ENCODE results near the gene CMAS. TPM values are rescaled to one million over a fixed set of nuclear protein-coding genes. Genes with fewer than 3 reads are reported as not detected.

CMAS gene
- total and polyA plus RNA-seq, 2 of the 8 experiments (the other 6 are each of a cell fraction or from before 2014, with no cell fraction given) = 13.2 to 59.8 TPM

- H3K4me1 ChIP-seq (replicated peaks in 1 of 4; ENCODE audit: control insufficient read depth in 3 of 4, insufficient read depth in 4 of 4, low read length in 3 of 4) = no peaks in the 10 kb centered on the region
- no peak overlapping the region for H2AK5ac ChIP-seq (ENCODE audit: low read depth, low read length)
- H4K91ac ChIP-seq (replicated peaks; ENCODE audit: insufficient read length, low read length) = no peak overlapping the region
- no peaks in the 10 kb centered on the region; the same call in 1 of the 2 replicates for H3K23me2 ChIP-seq (ENCODE audit: low read depth, low read length)
- H2BK12ac ChIP-seq (ENCODE audit: low read depth, low read length) = no peak overlapping the region
- H2BK120ac ChIP-seq (replicated peaks; ENCODE audit: low read depth, low read length) = no peak overlapping the region
- no peak overlapping the region for H3K23ac ChIP-seq (ENCODE audit: insufficient read length)
- no peak overlapping the region for H3K9ac ChIP-seq (replicated peaks in 1 of 4; ENCODE audit: extremely low read depth in 1 of 4, low read depth in 3 of 4, low read length in 3 of 4)
- no peak overlapping the region for H3K4ac ChIP-seq (replicated peaks; ENCODE audit: insufficient read length, low read depth, low read length)
- H3K9me3 ChIP-seq (ENCODE audit: insufficient read depth in 2 of 2, low read depth in 1 of 2, low read length in 1 of 2) = no peaks in the 10 kb centered on the region
- ChIA-PET POLR2A (ENCODE audit: partially characterized antibody) (no interaction called here), CTCF (ENCODE audit: partially characterized antibody) (interaction anchor here (1.6 to 3.4 kb wide), 2 partner anchors 12 to 371 kb away, joined by 4 to 16 read pairs; no protein-coding TSS in a partner anchor)
- FAIRE-seq (no peak), DNase-seq (ENCODE audit: low read depth in 1 of 2, low spot score in 2 of 2) (no peak)
- no peak overlapping the region for H4K8ac ChIP-seq (ENCODE audit: extremely low read depth, insufficient read depth, low read length)
- H3K14ac ChIP-seq (ENCODE audit: insufficient read length) = no peak overlapping the region
- no peak overlapping the region for H2BK5ac ChIP-seq (ENCODE audit: low read depth, low read length)
- no peak overlapping the region for H2BK15ac ChIP-seq (ENCODE audit: low read length)
- no peak overlapping the region for H3K4me3 ChIP-seq (ENCODE audit: extremely low read depth in 1 of 4, insufficient read depth in 2 of 4, low read depth in 3 of 4, low read length in 4 of 4)
- H4K20me1 ChIP-seq (replicated peaks in 1 of 2; ENCODE audit: control insufficient read depth in 1 of 2, insufficient read depth in 2 of 2, low read length in 2 of 2) = no peaks in the 10 kb centered on the region
- H2BK20ac ChIP-seq (ENCODE audit: low read length) = no peak overlapping the region
- no peak overlapping the region for H3K27ac ChIP-seq (ENCODE audit: low read depth, low read length)
- no peaks in the 10 kb centered on the region for H3K36me3 ChIP-seq (ENCODE audit: control insufficient read depth in 2 of 4, insufficient read depth in 4 of 4, low read length in 3 of 4)
- no peaks in the 10 kb centered on the region for H3K27me3 ChIP-seq (replicated peaks in 1 of 4; ENCODE audit: control insufficient read depth in 3 of 4, extremely low read depth in 1 of 4, insufficient read depth in 3 of 4, low read length in 3 of 4)
- H3K56ac ChIP-seq (replicated peaks; ENCODE audit: insufficient read length, low read depth, low read length) = no peak overlapping the region
- H3K79me1 ChIP-seq (ENCODE audit: low read depth, low read length) = no peaks in the 10 kb centered on the region
- H4K5ac ChIP-seq (ENCODE audit: insufficient read length, low read depth, low read length) = no peak overlapping the region
- no peak overlapping the region for H3K4me2 ChIP-seq (ENCODE audit: insufficient read depth in 1 of 2, low read depth in 2 of 2, low read length in 2 of 2)
- WGBS, 2 experiments (ENCODE audit: extremely low coverage in 1 of 2, insufficient coverage in 1 of 2, insufficient read length in 1 of 2, insufficient replicate concordance in 2 of 2, low coverage in 1 of 2, low lambda C conversion rate in 2 of 2, missing lambda C conversion rate in 1 of 2) = 88% methylated on average over 2 of the region's 2 CpGs; no CpG with 5 or more reads in 1 of the 2 experiments
- H2AFZ ChIP-seq (ENCODE audit: low read length) = no peak overlapping the region
- H3K18ac ChIP-seq (ENCODE audit: extremely low read depth, low read length) = no peak overlapping the region
- no peaks in the 10 kb centered on the region for H3K79me2 ChIP-seq (ENCODE audit: control insufficient read depth in 1 of 2, insufficient read depth in 2 of 2, low read length in 2 of 2)
These were observed 42.9 kb downstream of the CMAS start for GRCh38 chr12:22088886-22089285.
